GM12878 (cell line): Measurements from ENCODE around the gene GON7. TPM values are rescaled to one million over a fixed set of nuclear protein-coding genes. Genes with fewer than 3 reads are reported as not detected.

ENCODE experiments used
- ATAC-seq: fragments of 200-7000 bp; cut with Tn5 transposase; 3 replicates; pipeline ENCODE4 v1.9.1; 2020; ENCODE audit warnings: mild to moderate bottlenecking, moderate library complexity
- BruUV-seq: library from RNA; stranded (reverse); fragments of 400-500 nt; replicated peaks from 2 replicates; lab custom pipeline; 2021; lab: Mats Ljungman, UMichigan
- CTCF ChIA-PET: fragments of 300-600 bp; sonication (Branson Sonifier 250); formaldehyde crosslinking; extraction: SDS; loops from one replicate; lab custom pipeline; 2021; ENCODE audit warnings: inconsistent platforms; lab: Yijun Ruan, JAX
- POLR2A ChIA-PET: fragments of 350-600 bp; formaldehyde crosslinking; extraction: SDS; loops from one replicate; lab custom pipeline; 2021; ENCODE audit warnings: inconsistent platforms; lab: Charles Lee
- RAD21 ChIA-PET: fragments of 300-600 bp; sonication (Branson Sonifier 250); formaldehyde crosslinking; loops from one replicate; lab custom pipeline; 2023; ENCODE audit warnings: antibody characterized with exemption; ENCODE audit not compliant: unreplicated experiment; lab: Charles Lee
- SMC1A ChIA-PET: fragments of 300-600 bp; sonication (Branson Sonifier 250); formaldehyde crosslinking; loops from one replicate; lab custom pipeline; 2023; ENCODE audit not compliant: unreplicated experiment, uncharacterized antibody; lab: Charles Lee
- DNase-seq: peaks from one replicate; pipeline ENCODE4 v3.0.0-alpha.2; 2011; ENCODE audit warnings: low read depth, low spot score
- FAIRE-seq: peaks from 3 replicates; lab custom pipeline; 2011; peaks lifted over from hg19 to GRCh38; lab: Jason Lieb, UNC
- H2AFZ ChIP-seq: 2 replicates; pipeline ENCODE4 v1.6.0; 2011; ENCODE audit warnings: low read depth, low read length, control low read depth; ENCODE audit not compliant: control insufficient read depth
- H3K27ac ChIP-seq: 2 replicates; pipeline ENCODE4 v1.5.1; 2011; ENCODE audit warnings: control low read depth; ENCODE audit not compliant: control insufficient read depth, insufficient read depth
- H3K27me3 ChIP-seq, 2 experiments: replicated peaks in 1 of 2; 2 replicates each; pipeline versions ENCODE4 v1.6.0 to v1.6.1; 2011; ENCODE audit warnings: low read length in 1 of 2; ENCODE audit not compliant: control insufficient read depth in 2 of 2, insufficient read depth in 2 of 2
- H3K36me3 ChIP-seq, 2 experiments: 2 replicates each; pipeline ENCODE4 v1.5.1; 2011; ENCODE audit warnings: low read length in 1 of 2; ENCODE audit not compliant: control insufficient read depth in 2 of 2, insufficient read depth in 2 of 2
- H3K4me1 ChIP-seq: 2 replicates; pipeline ENCODE4 v1.6.1; 2011; ENCODE audit warnings: mild to moderate bottlenecking, low read length, moderate library complexity, mixed read lengths; ENCODE audit not compliant: control insufficient read depth, insufficient read depth
- H3K4me2 ChIP-seq: 2 replicates; pipeline ENCODE4 v1.6.0; 2011; ENCODE audit warnings: control low read depth; ENCODE audit not compliant: control insufficient read depth, insufficient read depth
- H3K4me3 ChIP-seq: fragments of 200-600 bp; sonication (generic); 2 replicates; pipeline ENCODE4 v1.5.1; 2016
- H3K79me2 ChIP-seq: 2 replicates; pipeline ENCODE4 v1.6.0; 2011; ENCODE audit warnings: low read length; ENCODE audit not compliant: control insufficient read depth, insufficient read depth
- H3K9ac ChIP-seq: 2 replicates; pipeline ENCODE4 v1.8.0; 2011; ENCODE audit warnings: low read length, control low read depth, mixed read lengths; ENCODE audit not compliant: control insufficient read depth, insufficient read depth
- H3K9me3 ChIP-seq: replicated peaks from 3 replicates; pipeline ENCODE4 v1.5.1; 2011; ENCODE audit warnings: mild to moderate bottlenecking, low read length; ENCODE audit not compliant: control insufficient read depth, insufficient read depth
- H4K20me1 ChIP-seq: 2 replicates; pipeline ENCODE4 v1.6.0; 2011; ENCODE audit not compliant: control insufficient read depth, insufficient read depth
- CBX3 ChIP-seq: fragments of 200-600 bp; sonication (generic); IDR thresholded peaks from 2 replicates; pipeline ENCODE4 v1.6.1; 2016; ENCODE audit warnings: low read depth, borderline replicate concordance
- POLR2AphosphoS2 ChIP-seq: IDR thresholded peaks from 2 replicates; pipeline ENCODE4 v1.6.1; 2011; ENCODE audit warnings: low read depth, mild to moderate bottlenecking, low read length, improper control_type of control experiment, moderate library complexity
- RAD51 ChIP-seq: fragments of 450-650 bp; IDR thresholded peaks from 2 replicates; pipeline ENCODE4 v1.6.1; 2016; ENCODE audit warnings: moderate library complexity, mild to moderate bottlenecking, inconsistent platforms
- WGBS: methylation state at CpG from one replicate; pipeline ENCODE4 v1.1.6; 2016; ENCODE audit warnings: low lambda C conversion rate; ENCODE audit not compliant: insufficient replicate concordance, insufficient coverage; ENCODE audit errors: missing lambda C conversion rate; 5-methylcytosine and 5-hydroxymethylcytosine counted together
- in situ Hi-C: fragments of 300-500 bp; cut with MboI; formaldehyde crosslinking; loops from 9 replicates; pipeline ENCODE4 v1.14.3; 2018; ENCODE audit warnings: mixed read lengths
- intact Hi-C: fragments of 100-400 bp; cut with micrococcal nuclease; formaldehyde crosslinking; loops from one replicate; pipeline ENCODE4 v1.14.2; 2022; ENCODE audit not compliant: unreplicated experiment
- polyA plus RNA-seq, 11 experiments: library from polyadenylated mRNA; depleted of rRNA in 4 of 11; unstranded in 6 of 11; stranded (reverse) in 5 of 11; fragments of >200 nt; fragmentation: Nextera tagmentation in 4 of 11; fragmentation: Illumina TruSeq in 1 of 11; extraction: Ambion mirVana in 4 of 11; extraction: Trizol in 1 of 11; gene quantifications; 1 replicate in 1 of 11; 2 replicates in 10 of 11; pipeline versions ENCODE4 v1.2.1 to v1.2.3, GENCODE V29; 2011 to 2016; ENCODE audit warnings: inconsistent platforms in 2 of 11, missing spikeins in 2 of 11, low read depth in 1 of 11
- total RNA-seq, 4 experiments: library from RNA; depleted of rRNA in 3 of 4; stranded (reverse); fragments of >200 nt in 3 of 4; fragmentation: Illumina TruSeq in 1 of 4; extraction: Trizol in 1 of 4; gene quantifications; 2 replicates each; pipeline versions ENCODE4 v1.2.1 to v1.2.3, GENCODE V29; 2013 to 2021
- TF ChIP-seq, protein P1 (sequence below): fragments of 450-650 bp; IDR thresholded peaks from 2 replicates; pipeline ENCODE4 v1.6.1; 2016; ENCODE audit warnings: mild to moderate bottlenecking, moderate library complexity, borderline replicate concordance

Gene GON7
- total and polyA plus RNA-seq, 10 of the 15 experiments (the other 5 are each of a cell fraction or from before 2014, with no cell fraction given) = 21.6 to 59.0 (median 33.0) TPM

GRCh38 chr14:93156693-93157369 is 50.0 kb downstream of the GON7 start:
- WGBS = 22% methylated on average over 8 of the region's 8 CpGs
- Histone ChIP-seq H3K27ac (no peak overlapping the region), H3K79me2 (no peaks in the 10 kb centered on the region), H3K4me3 (no peak overlapping the region), H4K20me1 (no peaks in the 10 kb centered on the region), H3K9me3 (no peaks in the 10 kb centered on the region), H2AFZ (no peak overlapping the region), H3K4me1 (no peaks in the 10 kb centered on the region), H3K4me2 (no peak overlapping the region), H3K27me3 (no peaks in the 10 kb centered on the region), H3K9ac (no peak overlapping the region), H3K36me3 (no peaks in the 10 kb centered on the region)
- ChIA-PET CTCF (interaction anchor here (1.0 to 1.3 kb wide), 3 partner anchors 11 to 43 kb away, joined by 3 to 4 read pairs (median 3); no protein-coding TSS in a partner anchor), POLR2A (no interaction called here), RAD21 (interaction anchor here (0.7 kb wide), 1 partner anchor 43 kb away, joined by 4 read pairs; no protein-coding TSS in a partner anchor), SMC1A (interaction anchor here (1.7 kb wide), 1 partner anchor 44 kb away, joined by 4 read pairs; no protein-coding TSS in a partner anchor)
- no peak for FAIRE-seq
- in situ Hi-C loops = no loop called here
- no peak for ATAC-seq
- DNase-seq = no peak
- intact Hi-C loops = no loop called here
- no TSS peak for BruUV-seq
- TF ChIP-seq CBX3 = no peak
- TF ChIP-seq POLR2AphosphoS2 = no peak
- TF ChIP-seq, protein P1, sequence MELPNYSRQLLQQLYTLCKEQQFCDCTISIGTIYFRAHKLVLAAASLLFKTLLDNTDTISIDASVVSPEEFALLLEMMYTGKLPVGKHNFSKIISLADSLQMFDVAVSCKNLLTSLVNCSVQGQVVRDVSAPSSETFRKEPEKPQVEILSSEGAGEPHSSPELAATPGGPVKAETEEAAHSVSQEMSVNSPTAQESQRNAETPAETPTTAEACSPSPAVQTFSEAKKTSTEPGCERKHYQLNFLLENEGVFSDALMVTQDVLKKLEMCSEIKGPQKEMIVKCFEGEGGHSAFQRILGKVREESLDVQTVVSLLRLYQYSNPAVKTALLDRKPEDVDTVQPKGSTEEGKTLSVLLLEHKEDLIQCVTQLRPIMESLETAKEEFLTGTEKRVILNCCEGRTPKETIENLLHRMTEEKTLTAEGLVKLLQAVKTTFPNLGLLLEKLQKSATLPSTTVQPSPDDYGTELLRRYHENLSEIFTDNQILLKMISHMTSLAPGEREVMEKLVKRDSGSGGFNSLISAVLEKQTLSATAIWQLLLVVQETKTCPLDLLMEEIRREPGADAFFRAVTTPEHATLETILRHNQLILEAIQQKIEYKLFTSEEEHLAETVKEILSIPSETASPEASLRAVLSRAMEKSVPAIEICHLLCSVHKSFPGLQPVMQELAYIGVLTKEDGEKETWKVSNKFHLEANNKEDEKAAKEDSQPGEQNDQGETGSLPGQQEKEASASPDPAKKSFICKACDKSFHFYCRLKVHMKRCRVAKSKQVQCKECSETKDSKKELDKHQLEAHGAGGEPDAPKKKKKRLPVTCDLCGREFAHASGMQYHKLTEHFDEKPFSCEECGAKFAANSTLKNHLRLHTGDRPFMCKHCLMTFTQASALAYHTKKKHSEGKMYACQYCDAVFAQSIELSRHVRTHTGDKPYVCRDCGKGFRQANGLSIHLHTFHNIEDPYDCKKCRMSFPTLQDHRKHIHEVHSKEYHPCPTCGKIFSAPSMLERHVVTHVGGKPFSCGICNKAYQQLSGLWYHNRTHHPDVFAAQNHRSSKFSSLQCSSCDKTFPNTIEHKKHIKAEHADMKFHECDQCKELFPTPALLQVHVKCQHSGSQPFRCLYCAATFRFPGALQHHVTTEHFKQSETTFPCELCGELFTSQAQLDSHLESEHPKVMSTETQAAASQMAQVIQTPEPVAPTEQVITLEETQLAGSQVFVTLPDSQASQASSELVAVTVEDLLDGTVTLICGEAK = no peak
- TF ChIP-seq RAD51 = no peak
